ENCODE measurements around the gene EXOC2. TPM values are rescaled to one million over a fixed set of nuclear protein-coding genes. Genes with fewer than 3 reads are reported as not detected.

The EXOC2 gene
- total RNA-seq, 2 experiments from 2014 or later: 22.5 to 24.8 TPM

DNA sequence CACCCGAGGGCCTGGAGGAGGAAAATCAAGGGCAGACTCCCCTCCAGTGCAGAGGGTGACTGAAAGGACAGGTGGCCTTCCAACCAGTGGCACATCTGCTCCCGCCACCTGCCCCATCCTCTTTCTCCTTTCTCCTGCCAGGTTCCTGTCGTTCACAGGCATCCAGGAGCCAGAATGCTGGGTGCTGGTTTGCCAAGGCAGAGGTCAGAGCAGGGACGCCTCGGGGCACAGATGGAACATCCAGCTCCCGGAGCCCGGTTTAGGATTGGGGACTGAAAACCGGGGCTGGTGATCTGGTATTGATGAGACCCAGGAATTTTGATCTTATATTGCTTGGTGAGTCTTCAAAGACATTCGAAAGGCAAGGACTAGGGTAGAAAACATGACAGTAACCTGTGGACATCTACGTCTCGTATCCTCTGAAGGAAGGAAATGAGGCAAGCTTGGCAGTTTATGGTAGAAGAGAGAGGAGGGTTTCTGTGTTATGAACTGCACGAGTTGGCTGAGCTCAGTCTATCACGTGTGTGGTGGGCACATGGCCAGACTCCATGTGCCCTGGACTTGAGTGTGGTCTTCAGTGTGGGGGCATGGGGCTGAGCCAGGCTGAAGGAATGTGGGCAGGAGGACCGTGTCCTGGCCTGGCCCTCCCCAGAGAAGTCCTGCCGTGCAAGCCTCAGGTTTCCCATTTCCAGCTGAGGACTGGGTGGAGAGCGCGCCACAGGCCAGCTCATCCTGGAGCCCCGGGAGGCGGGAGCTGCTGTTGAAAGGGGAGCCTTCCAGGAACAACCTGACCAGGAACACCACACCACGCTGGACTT, 227.2 kb downstream of the EXOC2 start:
- intact Hi-C loops (cut with micrococcal nuclease; ENCODE audit: unreplicated experiment): no loop called here
- no TSS peak for BruUV-seq (replicated peaks)
- no peak overlapping the region for H3K4me3 ChIP-seq (ENCODE audit: low read depth, low read length, poor library complexity, severe bottlenecking)
- H4K20me1 ChIP-seq (ENCODE audit: insufficient read depth, low read length): no peaks in the 10 kb centered on the region
- H3K27ac ChIP-seq (ENCODE audit: low read depth, low read length, poor library complexity, severe bottlenecking): no peak overlapping the region
- no peaks in the 10 kb centered on the region for H3K36me3 ChIP-seq (ENCODE audit: insufficient read depth, low read length)
- ChIA-PET POLR2A (no interaction called here), CTCF (ENCODE audit: unreplicated experiment) (no interaction called here)
- no peak for DNase-seq (ENCODE audit: low spot score)
- no peaks in the 10 kb centered on the region for H3K79me2 ChIP-seq (ENCODE audit: insufficient read depth, low read depth, low read length)
- H3K4me1 ChIP-seq (ENCODE audit: insufficient read depth, low read length, poor library complexity, severe bottlenecking): peaks cover 8% of the 10 kb centered on the region
- no peak for TF ChIP-seq EZH2phosphoT487 (IDR thresholded peaks at IDR 0.05; ENCODE audit: borderline replicate concordance, low read depth, low read length)
- TF ChIP-seq, protein P1, sequence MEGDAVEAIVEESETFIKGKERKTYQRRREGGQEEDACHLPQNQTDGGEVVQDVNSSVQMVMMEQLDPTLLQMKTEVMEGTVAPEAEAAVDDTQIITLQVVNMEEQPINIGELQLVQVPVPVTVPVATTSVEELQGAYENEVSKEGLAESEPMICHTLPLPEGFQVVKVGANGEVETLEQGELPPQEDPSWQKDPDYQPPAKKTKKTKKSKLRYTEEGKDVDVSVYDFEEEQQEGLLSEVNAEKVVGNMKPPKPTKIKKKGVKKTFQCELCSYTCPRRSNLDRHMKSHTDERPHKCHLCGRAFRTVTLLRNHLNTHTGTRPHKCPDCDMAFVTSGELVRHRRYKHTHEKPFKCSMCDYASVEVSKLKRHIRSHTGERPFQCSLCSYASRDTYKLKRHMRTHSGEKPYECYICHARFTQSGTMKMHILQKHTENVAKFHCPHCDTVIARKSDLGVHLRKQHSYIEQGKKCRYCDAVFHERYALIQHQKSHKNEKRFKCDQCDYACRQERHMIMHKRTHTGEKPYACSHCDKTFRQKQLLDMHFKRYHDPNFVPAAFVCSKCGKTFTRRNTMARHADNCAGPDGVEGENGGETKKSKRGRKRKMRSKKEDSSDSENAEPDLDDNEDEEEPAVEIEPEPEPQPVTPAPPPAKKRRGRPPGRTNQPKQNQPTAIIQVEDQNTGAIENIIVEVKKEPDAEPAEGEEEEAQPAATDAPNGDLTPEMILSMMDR (conservative IDR thresholded peaks at IDR 0.05; ENCODE audit: low read length): no peak
- H3K9me3 ChIP-seq (ENCODE audit: low read length): no peaks in the 10 kb centered on the region
- no peak overlapping the region for H3K4me2 ChIP-seq (ENCODE audit: low read length)
- no peaks in the 10 kb centered on the region for H3K9me2 ChIP-seq (ENCODE audit: insufficient read depth, low read length)
- H2AFZ ChIP-seq (ENCODE audit: low read length): no peak overlapping the region

DNA sequence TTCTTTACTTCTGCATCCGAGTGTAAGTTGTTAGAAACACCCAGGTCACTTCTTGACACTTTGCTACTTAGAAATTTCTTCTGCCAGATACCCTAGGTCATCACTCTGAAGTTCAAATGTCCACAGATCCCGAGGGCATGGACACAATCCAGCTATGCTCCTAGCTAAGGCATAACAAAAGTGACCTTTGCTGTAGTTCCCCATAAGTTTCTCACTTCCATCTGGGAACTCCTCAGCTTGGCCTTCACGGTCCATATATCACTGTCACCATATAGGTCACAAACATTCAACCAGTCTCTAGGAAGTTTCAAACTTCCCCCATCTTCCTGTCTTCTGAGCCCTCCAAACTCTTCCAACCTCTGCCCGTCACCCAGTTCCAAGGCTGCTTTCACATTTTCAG, 236.1 kb downstream of the EXOC2 start:
- ChIA-PET POLR2A (no interaction called here), CTCF (ENCODE audit: unreplicated experiment) (no interaction called here)
- no peaks in the 10 kb centered on the region for H3K4me1 ChIP-seq (ENCODE audit: insufficient read depth, low read length, poor library complexity, severe bottlenecking)
- BruUV-seq (replicated peaks): no TSS peak
- H3K9me2 ChIP-seq (ENCODE audit: insufficient read depth, low read length): no peaks in the 10 kb centered on the region
- H3K4me3 ChIP-seq (ENCODE audit: low read depth, low read length, poor library complexity, severe bottlenecking): no peak overlapping the region
- H3K79me2 ChIP-seq (ENCODE audit: insufficient read depth, low read depth, low read length): no peaks in the 10 kb centered on the region
- TF ChIP-seq, protein P1 (conservative IDR thresholded peaks at IDR 0.05; ENCODE audit: low read length): no peak
- no peak for TF ChIP-seq EZH2phosphoT487 (IDR thresholded peaks at IDR 0.05; ENCODE audit: borderline replicate concordance, low read depth, low read length)
- intact Hi-C loops (cut with micrococcal nuclease; ENCODE audit: unreplicated experiment): no loop called here
- no peaks in the 10 kb centered on the region for H3K36me3 ChIP-seq (ENCODE audit: insufficient read depth, low read length)
- no peak overlapping the region for H3K27ac ChIP-seq (ENCODE audit: low read depth, low read length, poor library complexity, severe bottlenecking)
- H3K4me2 ChIP-seq (ENCODE audit: low read length): no peak overlapping the region
- no peak overlapping the region for H2AFZ ChIP-seq (ENCODE audit: low read length)
- no peak for DNase-seq (ENCODE audit: low spot score)
- H4K20me1 ChIP-seq (ENCODE audit: insufficient read depth, low read length): no peaks in the 10 kb centered on the region
- 0 out of 2 replicates have a peak, but pooled peaks cover 7% of the 10 kb centered on the region for H3K9me3 ChIP-seq (ENCODE audit: low read length)

DNA sequence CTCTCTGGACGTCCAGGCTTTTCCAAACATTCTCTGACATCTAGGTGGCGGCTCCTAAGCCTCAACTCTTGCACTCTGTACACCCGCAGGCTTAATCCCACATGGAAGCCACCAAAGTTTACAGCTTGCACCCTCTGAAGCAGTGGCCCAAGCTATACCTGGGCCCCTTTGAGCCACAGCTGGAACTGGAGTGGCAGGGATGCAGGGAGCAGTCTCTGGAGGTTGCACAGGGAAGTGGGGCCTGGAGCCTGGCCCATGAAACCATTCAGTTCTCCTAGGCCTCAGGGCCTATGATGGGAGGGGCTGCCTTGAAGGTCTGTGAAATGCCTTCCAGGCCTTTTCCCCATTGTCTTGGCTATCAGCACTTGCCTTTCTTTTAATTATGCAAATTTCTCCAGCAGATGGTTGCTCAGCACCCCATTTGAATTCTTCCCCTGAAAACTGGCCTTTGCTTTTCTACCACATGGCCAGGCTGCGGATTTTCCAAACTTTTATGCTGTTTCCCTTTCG, 236.5 kb downstream of the EXOC2 start:
- DNase-seq (ENCODE audit: low spot score): no peak
- Histone ChIP-seq H3K4me2 (ENCODE audit: low read length) (no peak overlapping the region), H3K79me2 (ENCODE audit: insufficient read depth, low read depth, low read length) (no peaks in the 10 kb centered on the region), H3K9me3 (ENCODE audit: low read length) (0 out of 2 replicates have a peak, but pooled peaks cover 7% of the 10 kb centered on the region), H4K20me1 (ENCODE audit: insufficient read depth, low read length) (no peaks in the 10 kb centered on the region), H2AFZ (ENCODE audit: low read length) (no peak overlapping the region), H3K9me2 (ENCODE audit: insufficient read depth, low read length) (no peaks in the 10 kb centered on the region), H3K4me1 (ENCODE audit: insufficient read depth, low read length, poor library complexity, severe bottlenecking) (no peaks in the 10 kb centered on the region), H3K36me3 (ENCODE audit: insufficient read depth, low read length) (no peaks in the 10 kb centered on the region), H3K27ac (ENCODE audit: low read depth, low read length, poor library complexity, severe bottlenecking) (no peak overlapping the region), H3K4me3 (ENCODE audit: low read depth, low read length, poor library complexity, severe bottlenecking) (no peak overlapping the region)
- CTCF ChIA-PET (ENCODE audit: unreplicated experiment): no interaction called here
- no TSS peak for BruUV-seq (replicated peaks)
- POLR2A ChIA-PET: no interaction called here
- no peak for TF ChIP-seq EZH2phosphoT487 (IDR thresholded peaks at IDR 0.05; ENCODE audit: borderline replicate concordance, low read depth, low read length)
- TF ChIP-seq, protein P1 (conservative IDR thresholded peaks at IDR 0.05; ENCODE audit: low read length): no peak
- intact Hi-C loops (cut with micrococcal nuclease; ENCODE audit: unreplicated experiment): no loop called here

Measured in OCI-LY7 (cell line).